OCI-LY3 (cell line): ENCODE measurements around the gene POU2F2.
A peak's percentile ranks its signal among the peaks of the same experiment; 100 is the strongest.

Experiments used
- H2AFZ ChIP-seq: fragments of 200-600, 300-600 bp; shearing (Covaris generic); 2 replicates; pipeline ENCODE4 v1.6.0; 2014; ENCODE audit warnings: antibody characterized with exemption, low read depth, low read length
- H3K27ac ChIP-seq: fragments of 200-600, 300-600 bp; sonication (generic); 2 replicates; pipeline ENCODE4 v1.5.1; 2014; ENCODE audit warnings: mild to moderate bottlenecking, low read length, moderate library complexity, mixed read lengths
- H3K27me3 ChIP-seq: fragments of 200-600, 300-600 bp; sonication (generic); 2 replicates; pipeline ENCODE4 v1.6.1; 2014; ENCODE audit warnings: low read depth, low read length, mixed read lengths
- H3K36me3 ChIP-seq: fragments of 200-600, 300-600 bp; sonication (generic); replicated peaks from 2 replicates; pipeline ENCODE3; 2014; ENCODE audit warnings: low read depth, low read length, mixed read lengths
- H3K4me1 ChIP-seq: fragments of 300-600, 200-600 bp; sonication (generic); 2 replicates; pipeline ENCODE4 v1.6.1; 2014; ENCODE audit warnings: low read length, mixed read lengths
- H3K4me2 ChIP-seq: fragments of 200-600, 300-600 bp; sonication (generic); 2 replicates; pipeline ENCODE4 v1.6.1; 2014; ENCODE audit warnings: low read length, mixed read lengths
- H3K4me3 ChIP-seq: fragments of 300-600, 200-600 bp; sonication (generic); 2 replicates; pipeline ENCODE4 v1.5.1; 2014; ENCODE audit warnings: antibody characterized with exemption, mild to moderate bottlenecking, low read length, moderate library complexity
- H3K79me2 ChIP-seq: fragments of 300-600, 200-600 bp; shearing (Covaris generic); 2 replicates; pipeline ENCODE4 v1.6.1; 2014; ENCODE audit warnings: mild to moderate bottlenecking, low read length, mixed read lengths
- H3K9ac ChIP-seq: fragments of 300-600, 200-600 bp; shearing (Covaris generic); 2 replicates; pipeline ENCODE4 v1.6.0; 2014; ENCODE audit warnings: mild to moderate bottlenecking, low read length, moderate library complexity
- H3K9me3 ChIP-seq: fragments of 200-600, 300-600 bp; shearing (Covaris generic); 2 replicates; pipeline ENCODE4 v1.6.1; 2014; ENCODE audit warnings: low read length, mixed read lengths; ENCODE audit not compliant: insufficient read depth
- H4K20me1 ChIP-seq: fragments of 200-600, 300-600 bp; sonication (generic); 2 replicates; pipeline ENCODE4 v1.6.1; 2016; ENCODE audit warnings: low read length, mixed read lengths; ENCODE audit not compliant: insufficient read depth
- EZH2phosphoT487 ChIP-seq: fragments of 200-600 bp; shearing (Covaris generic); IDR thresholded peaks from 2 replicates; pipeline ENCODE4 v1.6.1; 2018; ENCODE audit warnings: antibody characterized with exemption, mixed run types, low read depth
- TF ChIP-seq, protein P1 (sequence below): fragments of 200-600, 300-600 bp; sonication (generic); IDR thresholded peaks from 2 replicates; pipeline ENCODE4 v1.5.1; 2014; ENCODE audit warnings: antibody characterized with exemption, low read length, low read depth

POU2F2 gene

DNA sequence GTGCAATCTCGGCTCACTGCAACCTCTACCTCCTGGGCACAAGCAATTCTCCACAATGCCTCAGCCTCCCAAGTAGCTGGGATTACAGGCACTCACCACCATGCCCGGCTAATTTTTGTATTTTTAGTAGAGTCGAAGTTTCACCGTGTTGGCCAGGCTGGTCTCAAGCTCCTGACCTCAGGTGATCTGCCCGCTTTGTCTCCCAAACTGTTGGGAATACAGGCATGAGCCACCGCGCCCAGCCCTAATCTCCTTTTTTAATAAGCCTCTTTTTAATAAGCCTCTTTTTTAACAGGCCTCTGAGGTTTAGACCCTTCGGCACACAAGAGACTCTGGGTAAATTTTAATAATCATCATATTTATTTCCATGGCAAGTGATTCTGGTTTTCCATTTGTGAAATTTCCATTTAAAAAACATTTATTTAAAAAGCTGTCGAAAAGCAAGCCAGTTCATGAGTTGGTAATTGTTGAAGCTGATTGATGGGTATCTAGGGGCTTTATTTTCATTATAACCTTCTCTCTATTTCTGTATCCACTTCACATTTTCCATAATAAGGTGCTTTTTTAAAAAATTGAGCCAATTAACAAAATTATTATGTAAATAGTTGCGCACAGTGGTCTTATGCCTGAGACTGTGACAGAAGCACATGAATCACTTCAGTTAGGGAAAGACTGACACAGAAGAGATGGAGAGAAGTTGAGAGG, 11.8 kb downstream of the POU2F2 start:
- peak overlapping the region; percentile 91 for H3K4me2 ChIP-seq
- no peak overlapping the region for H2AFZ ChIP-seq
- TF ChIP-seq EZH2phosphoT487, result no peak
- peak overlapping the region; percentile 79 for H3K4me3 ChIP-seq
- H3K4me1 ChIP-seq, result peaks cover 87% of the 10 kb centered on the region
- H3K27ac ChIP-seq, result peak overlapping the region; percentile 96
- H3K36me3 ChIP-seq, result peaks cover 82% of the 10 kb centered on the region
- H3K9me3 ChIP-seq, result peaks cover 8% of the 10 kb centered on the region; the same call in 1 of the 2 replicates
- no peaks in the 10 kb centered on the region for H3K27me3 ChIP-seq
- H3K79me2 ChIP-seq, result peaks cover 97% of the 10 kb centered on the region
- peaks cover under 1% of the 10 kb centered on the region; the same call in 1 of the 2 replicates for H4K20me1 ChIP-seq
- peak overlapping the region; percentile 94 for H3K9ac ChIP-seq

DNA sequence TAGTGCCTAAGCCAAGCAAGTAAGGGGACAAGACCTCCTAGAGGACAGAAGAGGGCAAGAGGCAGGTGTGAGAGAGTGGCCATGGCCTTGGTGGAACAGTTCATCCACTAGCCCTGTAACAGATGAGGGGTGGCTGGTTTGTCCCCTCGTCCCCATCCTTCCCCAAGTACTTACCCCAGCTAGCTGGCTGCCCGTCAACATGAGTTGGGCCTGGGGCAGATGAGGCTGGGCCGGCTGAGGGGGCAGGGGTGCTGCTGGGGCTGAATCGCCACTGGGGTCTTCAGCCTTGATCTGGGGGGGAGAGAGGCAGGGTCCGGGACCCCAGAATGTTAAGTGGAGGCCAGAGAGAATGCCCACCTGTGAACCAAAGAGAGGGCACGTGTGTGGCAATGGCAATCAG, 15.2 kb downstream of the POU2F2 start:
- peaks cover 79% of the 10 kb centered on the region for H3K36me3 ChIP-seq
- H3K79me2 ChIP-seq, result peaks cover 94% of the 10 kb centered on the region
- H3K27me3 ChIP-seq, result no peaks in the 10 kb centered on the region
- no peaks in the 10 kb centered on the region for H3K9me3 ChIP-seq
- no peak for TF ChIP-seq EZH2phosphoT487
- TF ChIP-seq, protein P1, sequence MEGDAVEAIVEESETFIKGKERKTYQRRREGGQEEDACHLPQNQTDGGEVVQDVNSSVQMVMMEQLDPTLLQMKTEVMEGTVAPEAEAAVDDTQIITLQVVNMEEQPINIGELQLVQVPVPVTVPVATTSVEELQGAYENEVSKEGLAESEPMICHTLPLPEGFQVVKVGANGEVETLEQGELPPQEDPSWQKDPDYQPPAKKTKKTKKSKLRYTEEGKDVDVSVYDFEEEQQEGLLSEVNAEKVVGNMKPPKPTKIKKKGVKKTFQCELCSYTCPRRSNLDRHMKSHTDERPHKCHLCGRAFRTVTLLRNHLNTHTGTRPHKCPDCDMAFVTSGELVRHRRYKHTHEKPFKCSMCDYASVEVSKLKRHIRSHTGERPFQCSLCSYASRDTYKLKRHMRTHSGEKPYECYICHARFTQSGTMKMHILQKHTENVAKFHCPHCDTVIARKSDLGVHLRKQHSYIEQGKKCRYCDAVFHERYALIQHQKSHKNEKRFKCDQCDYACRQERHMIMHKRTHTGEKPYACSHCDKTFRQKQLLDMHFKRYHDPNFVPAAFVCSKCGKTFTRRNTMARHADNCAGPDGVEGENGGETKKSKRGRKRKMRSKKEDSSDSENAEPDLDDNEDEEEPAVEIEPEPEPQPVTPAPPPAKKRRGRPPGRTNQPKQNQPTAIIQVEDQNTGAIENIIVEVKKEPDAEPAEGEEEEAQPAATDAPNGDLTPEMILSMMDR, result no peak
- H3K4me3 ChIP-seq, result no peak overlapping the region
- H3K9ac ChIP-seq, result no peak overlapping the region
- peaks cover 3% of the 10 kb centered on the region; the same call in 1 of the 2 replicates for H4K20me1 ChIP-seq
- no peak overlapping the region for H3K4me2 ChIP-seq
- H3K4me1 ChIP-seq, result peaks cover 92% of the 10 kb centered on the region
- no peak overlapping the region for H2AFZ ChIP-seq
- peak overlapping the region; percentile 89 for H3K27ac ChIP-seq

DNA sequence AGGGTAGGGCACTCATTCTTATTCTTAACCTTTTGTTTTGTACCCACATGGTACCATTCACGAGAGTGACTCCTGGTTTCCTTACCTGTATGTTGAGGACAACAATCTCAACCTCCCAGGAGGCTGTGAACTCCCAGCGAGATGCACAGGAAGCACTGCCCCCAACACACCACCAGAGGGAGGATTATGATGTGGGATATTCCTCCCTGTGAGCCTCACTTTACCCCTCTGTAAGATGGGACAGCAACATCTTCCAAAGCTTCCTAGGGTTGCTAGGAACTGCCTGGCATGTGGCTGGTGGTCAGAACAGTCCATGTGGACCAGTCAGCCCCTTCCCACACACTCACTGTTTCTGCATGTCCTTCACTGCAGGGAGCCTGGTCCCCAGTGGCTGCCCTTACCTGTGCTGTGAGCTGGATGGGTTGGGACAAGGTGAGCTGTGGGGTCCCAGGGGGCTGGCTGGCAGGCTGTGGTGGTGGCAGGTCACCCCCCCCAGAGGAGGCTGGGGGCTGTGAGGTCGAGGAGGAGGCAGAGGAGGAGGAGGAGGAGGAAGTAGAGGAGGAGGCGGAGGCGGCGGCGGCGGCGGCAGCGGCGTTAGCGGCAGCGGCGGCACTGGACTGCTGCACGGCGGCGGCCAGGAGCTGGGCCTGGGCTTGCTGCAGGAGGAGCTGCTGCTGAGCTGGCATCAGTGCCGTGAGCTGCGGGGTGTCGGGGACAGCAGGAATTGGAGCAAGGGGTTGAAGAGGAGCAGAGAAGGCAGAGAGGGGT, 15.8 kb downstream of the POU2F2 start:
- TF ChIP-seq EZH2phosphoT487, result no peak
- TF ChIP-seq, protein P1, result peak; percentile 52
- Histone ChIP-seq H4K20me1 (peaks cover 6% of the 10 kb centered on the region; the same call in 1 of the 2 replicates), H2AFZ (no peak overlapping the region), H3K4me2 (peak overlapping the region; percentile 68), H3K4me1 (peaks cover 93% of the 10 kb centered on the region), H3K79me2 (peaks cover 96% of the 10 kb centered on the region), H3K27me3 (no peaks in the 10 kb centered on the region), H3K27ac (peak overlapping the region; percentile 89), H3K4me3 (0 out of 2 replicates have a peak overlapping the region, but pooled peaks have one; percentile 2), H3K9me3 (no peaks in the 10 kb centered on the region), H3K9ac (peak overlapping the region; percentile 11; the same call in 1 of the 2 replicates), H3K36me3 (peaks cover 82% of the 10 kb centered on the region)

DNA sequence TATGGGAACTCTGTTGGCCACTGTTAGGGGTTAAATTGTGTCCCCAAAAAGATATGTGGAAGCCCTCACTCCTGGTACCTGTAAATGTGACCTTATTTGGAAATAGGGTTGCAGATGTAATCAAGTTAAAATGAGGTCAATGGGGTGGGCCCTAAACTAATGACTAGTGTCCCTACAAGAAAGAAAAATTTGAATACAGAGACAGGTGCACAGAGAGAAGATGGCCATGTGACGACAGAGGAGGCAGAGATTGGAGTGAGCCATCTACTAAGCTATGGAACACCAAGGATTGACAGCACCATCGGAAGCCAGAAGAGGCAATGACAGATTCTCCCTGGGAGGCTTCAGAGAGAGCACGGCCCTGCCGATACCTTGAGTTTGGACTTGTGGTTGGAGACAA, 16.5 kb downstream of the POU2F2 start:
- Histone ChIP-seq H3K27ac (peak overlapping the region; percentile 89), H3K79me2 (peaks cover 95% of the 10 kb centered on the region), H2AFZ (no peak overlapping the region), H3K4me1 (peaks cover 93% of the 10 kb centered on the region), H3K9ac (peak overlapping the region; percentile 11; the same call in 1 of the 2 replicates), H3K4me2 (peak overlapping the region; percentile 68), H3K36me3 (peaks cover 82% of the 10 kb centered on the region), H3K4me3 (peak overlapping the region; percentile 4; the same call in 1 of the 2 replicates), H3K27me3 (no peaks in the 10 kb centered on the region), H4K20me1 (peaks cover 6% of the 10 kb centered on the region; the same call in 1 of the 2 replicates), H3K9me3 (no peaks in the 10 kb centered on the region)
- no peak for TF ChIP-seq EZH2phosphoT487
- TF ChIP-seq, protein P1, result no peak
